HG03469 (cell line): ENCODE results near the gene EVI5.
"Not testable (repeated sequence)": the region's sequence is repeated elsewhere in the genome, so short reads cannot be mapped to it uniquely, and the experiment has no call there.

Source experiments
- ATAC-seq: cut with Tn5 transposase; IDR thresholded peaks from one replicate; pipeline ENCODE4 v1.9.1; 2021; ENCODE audit warnings: mild to moderate bottlenecking, moderate library complexity, moderate number of reproducible peaks; ENCODE audit not compliant: unreplicated experiment

EVI5 gene

GRCh38 chr1:92701147-92701546 is 83.8 kb downstream of the EVI5 start:
- ATAC-seq: no peak

- ATAC-seq: no peak
Observed at GRCh38 chr1:92698932-92699331, 86.0 kb downstream of the EVI5 start.

DNA sequence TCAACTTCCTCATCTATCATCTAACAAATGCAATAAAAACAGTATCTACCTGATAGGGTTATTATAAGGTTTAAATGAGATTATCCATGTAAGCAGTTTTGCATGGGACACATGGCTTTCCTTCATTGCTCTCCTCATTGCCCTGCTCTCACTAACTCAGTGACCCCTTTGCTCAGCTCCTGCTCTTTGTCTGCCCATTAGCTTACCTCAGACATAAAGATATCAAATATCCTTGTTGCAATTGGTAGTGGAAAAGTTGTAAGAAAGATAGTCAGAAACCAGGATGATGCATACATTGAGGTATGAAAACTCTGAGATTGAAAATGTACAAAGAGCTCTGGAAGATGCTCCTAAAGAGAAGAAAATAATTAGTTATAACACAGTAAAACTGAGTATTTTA is 89.8 kb downstream of the EVI5 start:
- ATAC-seq: no peak

DNA sequence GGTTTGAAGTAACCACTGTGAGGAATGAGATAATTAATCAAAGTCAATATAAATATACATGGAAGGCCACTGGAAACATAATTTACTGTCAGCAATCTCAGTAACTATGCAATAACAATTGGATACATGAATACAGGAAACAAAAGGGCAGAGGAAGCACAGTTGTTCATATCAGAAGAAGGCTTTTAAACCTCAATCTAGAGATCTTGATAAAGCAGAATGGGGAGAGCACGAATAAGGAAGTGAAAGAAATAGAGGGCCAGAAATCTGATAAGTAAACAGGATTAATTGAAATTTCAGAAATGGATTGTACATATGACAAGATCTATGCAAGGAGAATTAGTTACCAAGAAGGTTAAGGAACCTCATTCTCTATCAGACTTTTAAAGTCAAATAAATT is 93.0 kb downstream of the EVI5 start:
- ATAC-seq: no peak

DNA sequence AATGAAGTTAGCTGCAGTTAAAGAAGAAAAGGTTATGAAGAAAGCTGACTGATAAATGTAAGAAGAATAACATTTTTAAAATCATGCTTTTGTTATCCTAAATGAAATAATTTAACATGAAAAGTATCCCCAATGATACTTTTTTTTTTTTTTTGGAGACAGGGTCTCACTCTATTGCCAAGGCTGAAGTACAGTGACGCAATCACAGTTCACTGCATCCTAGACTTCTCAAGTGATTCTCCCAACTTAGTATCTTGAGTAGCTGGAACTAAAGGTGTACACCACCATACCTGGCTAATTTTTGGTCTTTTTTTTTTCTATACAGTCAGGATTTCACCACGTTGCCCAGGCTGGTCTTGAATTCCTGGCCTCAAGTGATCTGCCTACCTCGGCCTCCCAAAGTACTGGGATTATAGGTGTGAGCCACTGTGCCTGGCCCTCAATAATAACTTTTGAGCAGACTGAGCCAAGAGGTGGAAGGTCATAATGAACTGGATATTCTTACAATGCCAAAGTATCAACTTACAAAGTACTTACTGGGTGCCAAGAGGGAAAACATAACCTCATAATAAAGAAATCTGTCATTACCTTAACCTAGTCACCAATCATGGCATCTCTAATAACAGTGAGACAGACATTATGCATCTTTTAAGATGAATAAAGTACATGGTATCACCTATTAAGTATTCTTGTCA is 94.5 kb downstream of the EVI5 start:
- no peak for ATAC-seq

DNA sequence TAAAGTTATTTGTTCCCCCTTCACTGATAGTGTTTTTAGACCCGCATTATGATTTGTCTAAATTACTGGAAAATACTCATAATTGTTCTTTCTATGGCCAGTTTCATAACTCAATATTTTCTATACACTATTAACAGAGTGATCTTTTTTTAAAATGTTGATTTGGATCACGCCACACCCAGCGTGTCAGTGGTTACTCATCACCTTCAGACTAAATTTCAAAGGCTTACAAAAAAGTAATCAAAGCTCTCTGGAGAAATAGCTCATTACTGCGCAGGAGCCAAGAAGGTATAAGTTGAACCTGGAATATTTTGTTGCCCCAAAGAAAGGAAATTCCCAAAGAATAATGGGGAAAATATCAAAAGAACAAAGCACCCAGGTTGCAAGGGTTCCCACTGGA is 104.9 kb downstream of the EVI5 start:
- ATAC-seq: no peak

DNA sequence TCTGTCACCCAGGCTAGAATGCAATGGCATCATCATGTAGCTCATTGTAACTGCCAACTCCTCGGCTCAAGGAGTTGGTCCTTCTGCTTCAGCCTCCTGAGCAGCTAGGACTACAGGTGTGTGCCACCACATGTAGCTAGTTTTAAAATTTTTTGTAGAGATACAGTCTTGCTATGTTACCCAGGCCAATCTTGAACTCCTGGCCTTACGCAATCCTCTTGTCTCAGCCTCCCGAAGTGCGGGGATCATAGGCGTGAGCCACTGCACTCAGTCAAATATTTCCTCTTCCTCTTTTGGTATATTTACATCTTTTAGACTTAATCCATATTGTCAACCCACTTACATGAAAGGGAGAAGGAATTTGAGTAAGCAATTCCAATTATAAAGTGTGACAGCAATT is 121.1 kb downstream of the EVI5 start:
- ATAC-seq: no peak

DNA sequence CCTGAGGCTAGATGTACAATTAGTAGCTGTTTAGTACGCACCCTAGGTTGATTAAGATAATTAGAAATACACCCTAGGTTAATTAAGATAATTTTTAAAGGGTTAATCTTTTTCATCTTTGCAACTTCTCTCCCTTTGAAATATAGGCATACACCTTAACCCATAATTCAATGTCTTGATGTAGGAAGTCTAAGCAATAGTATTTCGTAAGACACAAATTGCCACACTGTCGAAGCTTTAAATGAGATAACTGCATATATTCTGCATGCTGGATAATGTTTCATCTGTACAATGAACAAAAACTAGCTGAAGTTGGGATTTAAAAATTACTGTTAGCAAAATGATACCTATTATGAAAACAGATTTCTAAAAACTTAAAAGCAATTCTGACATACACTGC is 122.9 kb downstream of the EVI5 start:
- ATAC-seq: no peak

GRCh38 chr1:92657701-92658100 is 127.2 kb downstream of the EVI5 start:
- ATAC-seq: no peak

GRCh38 chr1:92655197-92655801 is 129.6 kb downstream of the EVI5 start:
- ATAC-seq: no peak

DNA sequence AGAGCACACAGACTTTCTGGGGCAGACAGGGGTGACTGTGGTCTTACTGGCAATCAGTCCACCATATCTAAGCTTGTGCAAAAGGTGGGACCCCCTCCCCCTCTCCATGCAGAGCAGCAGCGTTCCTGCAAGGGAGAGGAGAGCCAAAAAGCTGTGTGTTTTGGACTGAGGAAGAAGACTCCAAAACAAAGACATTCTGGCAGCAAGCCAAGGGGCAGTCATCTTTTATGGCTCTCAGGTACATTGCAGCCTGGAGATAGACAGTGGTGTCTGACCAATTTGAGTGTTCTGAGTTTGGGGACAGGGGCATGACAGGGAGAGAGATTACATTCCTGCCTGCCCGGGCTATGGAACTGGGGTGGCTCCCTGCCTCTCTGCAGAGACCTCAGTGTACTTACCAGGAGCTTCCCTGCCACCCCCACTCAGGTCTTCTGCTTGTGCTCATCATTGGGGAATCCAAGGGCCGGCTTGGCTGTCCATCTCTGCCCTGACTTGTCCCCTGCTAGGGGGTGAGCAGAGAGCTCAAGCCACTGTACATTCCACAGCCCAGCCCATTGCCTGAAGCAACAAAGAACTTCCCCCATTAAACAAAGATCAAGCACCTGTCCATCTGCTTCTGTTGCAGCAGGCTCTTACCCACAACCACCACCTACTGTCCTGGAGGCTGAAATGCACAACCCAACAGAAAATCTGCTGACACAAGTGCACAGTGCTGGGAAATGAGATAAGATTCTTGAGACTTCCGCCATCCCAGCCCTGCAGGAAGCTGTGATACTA is 131.1 kb downstream of the EVI5 start:
- ATAC-seq: no peak

GRCh38 chr1:92640686-92641085 is 144.2 kb downstream of the EVI5 start:
- ATAC-seq: not testable (repeated sequence)

DNA sequence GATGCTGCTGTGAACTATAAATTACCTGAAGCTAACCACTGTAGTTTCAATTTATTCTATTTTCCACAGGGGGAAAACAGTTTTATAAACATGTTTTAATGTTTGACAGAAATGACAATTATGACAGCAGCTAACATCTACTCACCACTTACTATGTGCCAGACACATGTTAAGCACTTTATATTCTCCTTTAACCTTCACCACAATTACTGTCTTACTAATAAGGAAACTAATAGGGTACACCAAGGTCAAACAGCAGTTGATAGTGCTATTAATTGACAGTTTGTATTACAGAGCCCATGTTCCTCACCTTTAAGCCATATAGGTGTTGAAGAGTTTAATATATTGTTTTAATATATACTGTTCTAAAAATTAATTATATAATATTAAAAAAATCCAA is 146.4 kb downstream of the EVI5 start:
- no peak for ATAC-seq

GRCh38 chr1:92635203-92635602 is 149.7 kb downstream of the EVI5 start:
- not testable (repeated sequence) for ATAC-seq

GRCh38 chr1:92623187-92623778 is 161.6 kb downstream of the EVI5 start:
- no peak for ATAC-seq

- no peak for ATAC-seq
Observed at GRCh38 chr1:92619466-92620189, 165.3 kb downstream of the EVI5 start.

- no peak for ATAC-seq
Observed at GRCh38 chr1:92601044-92601443, 183.9 kb downstream of the EVI5 start.

DNA sequence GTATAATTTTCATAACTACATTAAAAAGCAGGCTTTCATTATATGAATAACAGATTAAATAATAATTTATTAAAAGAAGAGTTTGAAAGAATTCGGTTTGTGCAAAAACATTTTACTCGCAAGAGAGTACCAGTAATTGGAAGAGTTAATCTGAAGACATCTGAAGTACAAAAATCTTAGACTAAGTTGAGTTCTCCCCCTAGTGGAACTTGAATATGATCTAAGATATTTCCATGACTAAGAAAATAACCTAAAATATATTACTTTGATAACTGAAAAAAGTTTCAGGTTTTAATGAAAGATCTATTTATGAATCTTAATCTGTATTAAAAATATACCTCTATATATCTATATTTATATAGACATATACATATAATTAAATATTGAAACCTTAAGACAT is 185.7 kb downstream of the EVI5 start:
- no peak for ATAC-seq

GRCh38 chr1:92589361-92589760 is 195.5 kb downstream of the EVI5 start:
- not testable (repeated sequence) for ATAC-seq

- ATAC-seq: no peak
Observed at GRCh38 chr1:92587445-92587844, 197.5 kb downstream of the EVI5 start.

DNA sequence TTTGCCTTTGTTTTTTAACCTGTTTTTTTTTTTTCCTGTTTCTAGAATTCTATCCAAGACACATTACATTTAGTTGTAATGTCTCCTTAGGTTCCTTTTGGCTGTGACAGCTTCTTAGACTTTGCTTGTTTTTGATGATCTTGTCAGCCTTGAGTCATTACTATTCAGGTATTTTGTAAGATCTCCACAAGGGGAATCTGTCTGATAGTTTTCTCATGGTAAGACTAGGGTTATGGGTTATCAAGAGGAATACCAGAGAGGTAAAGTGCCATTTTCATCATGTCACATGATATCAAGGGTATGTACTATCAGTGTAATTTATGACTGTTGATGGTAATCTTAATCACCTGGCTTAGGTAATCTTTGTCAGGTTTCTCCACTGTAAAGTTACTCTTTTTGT is 199.1 kb downstream of the EVI5 start:
- ATAC-seq: no peak
